K562 treated with DMSO at 1 percent for 48 hours (cell line): ENCODE measurements around the gene ZNF891. TPM values are rescaled to one million over a fixed set of nuclear protein-coding genes. Genes with fewer than 3 reads are reported as not detected.

ENCODE experiments used
- total RNA-seq: library from RNA; unstranded; fragments of 300-600 nt; gene quantifications from 2 replicates; pipeline ENCODE4 v1.2.3, GENCODE V29; 2022; ENCODE audit warnings: low replicate concordance; ENCODE audit errors: extremely low read depth

Gene ZNF891
- not detected in 2 replicates for total RNA-seq

GRCh38 chr12:133130038-133130807 is at the start of gene ZNF891, which contains the start of gene ZNF10:
Gene ZNF891, minus strand, starts transcription at chr12:133130274. Its CDS starts 8,356 bp downstream, at chr12:133121918.
Gene ZNF10, plus strand, starts transcription at chr12:133130627. Its CDS starts 13,866 bp downstream, at chr12:133144493.

GRCh38 chr12:133080368-133081158 is 49.5 kb downstream of the ZNF891 start, which contains the start of gene ZNF140:
Gene ZNF140, plus strand, starts transcription at chr12:133080923. Its CDS starts 398 bp downstream, at chr12:133081321.

Other genes with a start within 250 kb of the ZNF891 start
- not detected in 2 replicates for gene CHFR, start 242.7 kb downstream of the ZNF891 start, total RNA-seq
- not detected in 2 replicates for gene ZNF605, start 174.0 kb downstream of the ZNF891 start, total RNA-seq
- gene ZNF26, start 143.9 kb downstream of the ZNF891 start, total RNA-seq, result not detected in 2 replicates
- not detected in 2 replicates for gene ZNF84, start 92.8 kb downstream of the ZNF891 start, total RNA-seq
- not detected in 2 replicates for gene ZNF140, start 49.4 kb downstream of the ZNF891 start, total RNA-seq
- not detected in 2 replicates for gene ZNF10, start 353 bp upstream of the ZNF891 start, total RNA-seq
- not detected in 2 replicates for gene ZNF268, start 51.2 kb upstream of the ZNF891 start, total RNA-seq
- gene ANHX, start 105.6 kb upstream of the ZNF891 start, total RNA-seq, result not detected in 2 replicates